DMS79 treated with DMSO at 0.1 percent for 48 hours (cell line): Measurements from ENCODE around the gene CYP26B1.
A peak's percentile ranks its signal among the peaks of the same experiment; 100 is the strongest.

ENCODE experiments used
- DNase-seq: peaks from one replicate; lab custom pipeline; 2025; lab: John Stamatoyannopoulos, UW

Gene CYP26B1, protein sequence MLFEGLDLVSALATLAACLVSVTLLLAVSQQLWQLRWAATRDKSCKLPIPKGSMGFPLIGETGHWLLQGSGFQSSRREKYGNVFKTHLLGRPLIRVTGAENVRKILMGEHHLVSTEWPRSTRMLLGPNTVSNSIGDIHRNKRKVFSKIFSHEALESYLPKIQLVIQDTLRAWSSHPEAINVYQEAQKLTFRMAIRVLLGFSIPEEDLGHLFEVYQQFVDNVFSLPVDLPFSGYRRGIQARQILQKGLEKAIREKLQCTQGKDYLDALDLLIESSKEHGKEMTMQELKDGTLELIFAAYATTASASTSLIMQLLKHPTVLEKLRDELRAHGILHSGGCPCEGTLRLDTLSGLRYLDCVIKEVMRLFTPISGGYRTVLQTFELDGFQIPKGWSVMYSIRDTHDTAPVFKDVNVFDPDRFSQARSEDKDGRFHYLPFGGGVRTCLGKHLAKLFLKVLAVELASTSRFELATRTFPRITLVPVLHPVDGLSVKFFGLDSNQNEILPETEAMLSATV

DNA sequence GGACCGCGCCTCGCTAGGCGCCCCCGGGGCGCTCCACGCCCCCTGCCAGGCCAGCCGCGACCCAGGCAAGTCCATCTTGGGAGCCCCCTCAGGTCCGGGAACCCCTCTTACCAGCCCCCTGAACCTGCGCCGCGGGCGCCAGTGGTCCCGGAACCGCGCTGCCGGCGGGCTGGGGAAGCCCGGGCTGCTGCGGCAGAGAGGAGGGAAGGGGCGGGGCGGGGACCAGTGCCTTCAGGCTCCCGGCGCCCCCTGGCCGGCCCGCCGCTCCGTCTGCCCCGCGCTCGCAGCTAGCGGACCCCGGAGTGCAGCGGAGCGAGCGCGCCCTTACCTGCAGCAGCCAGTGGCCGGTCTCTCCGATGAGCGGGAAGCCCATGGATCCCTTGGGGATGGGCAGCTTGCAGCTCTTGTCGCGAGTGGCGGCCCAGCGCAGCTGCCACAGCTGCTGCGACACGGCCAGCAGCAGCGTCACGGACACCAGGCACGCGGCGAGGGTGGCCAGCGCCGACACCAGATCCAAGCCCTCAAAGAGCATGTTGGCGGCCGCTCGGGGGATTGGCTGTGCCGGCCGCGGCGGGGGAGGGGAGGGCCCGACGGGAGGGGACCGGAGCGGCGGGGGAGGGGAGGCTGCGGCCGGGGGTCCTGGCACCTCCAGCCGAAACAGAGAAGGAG, at the start of gene CYP26B1:
Gene CYP26B1, minus strand, starts transcription at position 560 of the 669 bp plus-strand sequence. Its CDS starts 28 bp downstream, at position 532.
- DNase-seq = peak; percentile 35

DNA sequence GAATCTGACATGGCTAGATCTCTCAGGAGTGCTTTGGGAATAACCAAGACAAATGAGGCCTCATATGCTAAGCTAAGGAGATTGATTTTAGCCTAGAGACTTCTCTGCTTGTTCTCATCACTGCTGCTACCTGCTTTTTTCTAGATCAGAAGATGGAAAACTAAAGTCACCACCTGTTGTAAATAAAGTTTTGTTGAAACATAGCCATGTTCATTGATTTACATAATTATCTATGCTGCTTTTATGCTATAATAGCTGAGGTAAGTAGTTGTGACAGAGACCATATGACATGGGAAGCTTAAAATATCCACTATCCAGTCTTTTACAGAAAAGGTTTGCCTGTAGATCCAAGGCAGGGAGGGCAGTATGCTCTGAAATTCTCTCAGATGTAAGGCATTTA, 46.1 kb upstream of the CYP26B1 start:
- no peak for DNase-seq

DNA sequence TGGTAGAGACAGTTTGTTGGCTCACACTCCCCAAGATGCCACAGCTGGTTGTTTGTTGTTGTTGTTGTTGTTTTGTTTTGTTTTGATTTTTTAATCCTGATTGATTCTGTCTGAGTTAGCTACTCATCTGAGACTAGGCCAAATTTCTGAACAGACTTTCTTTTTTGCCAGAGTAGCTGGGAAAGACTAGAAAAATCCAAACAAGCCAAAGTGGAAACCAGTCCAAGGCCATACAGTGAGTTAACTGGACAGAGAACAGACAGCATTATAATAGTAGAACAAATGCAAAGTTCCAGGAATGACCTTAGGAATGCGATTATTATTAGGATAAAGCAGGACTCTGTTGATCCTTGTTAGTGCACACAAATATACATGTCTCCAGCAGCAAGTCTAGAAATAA, 43.8 kb upstream of the CYP26B1 start:
- DNase-seq = no peak

DNA sequence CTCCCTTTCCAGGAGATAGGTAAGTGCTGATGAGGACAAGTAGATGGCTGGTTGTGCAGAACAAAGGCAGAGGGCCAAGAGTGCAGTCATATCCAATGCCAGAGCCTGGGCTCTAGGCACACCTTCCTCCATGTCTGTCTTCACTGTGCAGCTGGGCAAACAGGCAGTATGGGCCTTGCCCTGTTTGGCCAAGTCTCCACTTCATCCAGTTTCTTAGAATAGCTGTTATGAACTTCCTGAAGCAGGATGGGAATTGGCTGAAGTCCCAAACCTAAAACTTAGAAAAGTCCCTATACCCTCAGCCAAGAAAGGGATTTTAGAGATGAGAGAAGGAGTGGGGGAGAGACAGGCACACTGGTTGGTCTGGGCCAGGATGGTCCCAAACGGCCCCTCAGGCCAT, 37.5 kb upstream of the CYP26B1 start:
- DNase-seq = no peak

DNA sequence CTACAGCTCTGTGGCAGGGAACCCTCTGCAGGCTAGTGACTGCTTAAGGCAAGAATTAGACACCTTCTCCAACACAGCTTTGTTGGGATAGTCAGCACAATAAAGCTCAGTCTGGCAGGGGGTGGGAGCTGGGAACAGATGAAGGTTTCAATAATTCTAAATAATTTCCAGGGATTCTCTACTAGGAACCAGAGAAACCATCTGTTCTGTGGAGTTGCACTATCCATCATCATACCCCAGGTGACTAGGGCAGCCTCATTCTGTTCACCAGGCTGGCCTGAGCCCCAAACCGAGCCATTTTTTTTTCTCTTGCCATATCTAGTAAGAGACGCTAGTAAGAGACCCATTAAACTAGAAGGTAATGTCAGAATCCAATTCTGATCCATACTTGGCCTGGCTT, 35.8 kb upstream of the CYP26B1 start:
- no peak for DNase-seq

DNA sequence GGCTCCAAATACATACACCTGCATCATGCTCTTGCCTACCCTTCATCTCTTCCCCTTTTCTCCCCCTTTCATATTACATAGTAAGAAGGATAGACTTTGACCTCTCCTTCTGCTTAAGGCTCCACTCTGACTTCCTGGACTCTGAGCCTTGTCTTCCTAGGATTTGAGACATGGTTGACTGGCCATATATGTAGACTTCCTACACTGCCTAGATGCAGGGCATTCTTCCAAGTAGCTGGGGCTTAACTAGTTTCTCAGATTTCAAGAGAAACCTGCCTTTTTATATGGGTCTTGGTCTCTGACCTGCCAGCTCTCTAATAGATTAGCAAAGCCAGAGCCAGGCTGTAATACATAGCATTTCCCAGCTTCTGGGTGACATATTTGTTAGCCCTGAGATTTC, 35.4 kb upstream of the CYP26B1 start:
- DNase-seq = no peak

DNA sequence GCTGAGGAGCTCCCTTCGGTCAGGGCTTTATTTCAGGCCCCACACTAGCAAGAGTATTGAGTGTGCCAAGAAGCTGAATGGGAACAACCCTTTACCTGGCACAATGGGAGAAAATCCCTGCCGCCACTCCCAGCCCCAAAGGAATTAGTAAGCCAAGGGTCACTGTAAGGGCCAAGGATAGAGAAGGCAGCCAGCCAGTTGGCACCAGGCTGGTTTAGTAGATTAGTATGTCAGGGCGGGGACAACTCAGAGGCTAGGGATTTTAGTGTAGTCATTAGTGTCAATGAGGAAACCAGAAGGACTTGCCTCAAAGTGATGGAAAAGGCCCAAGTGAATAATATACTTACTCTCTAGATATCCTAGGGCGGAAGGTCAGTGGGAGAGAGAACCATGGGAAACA, 34.9 kb upstream of the CYP26B1 start:
- no peak for DNase-seq

DNA sequence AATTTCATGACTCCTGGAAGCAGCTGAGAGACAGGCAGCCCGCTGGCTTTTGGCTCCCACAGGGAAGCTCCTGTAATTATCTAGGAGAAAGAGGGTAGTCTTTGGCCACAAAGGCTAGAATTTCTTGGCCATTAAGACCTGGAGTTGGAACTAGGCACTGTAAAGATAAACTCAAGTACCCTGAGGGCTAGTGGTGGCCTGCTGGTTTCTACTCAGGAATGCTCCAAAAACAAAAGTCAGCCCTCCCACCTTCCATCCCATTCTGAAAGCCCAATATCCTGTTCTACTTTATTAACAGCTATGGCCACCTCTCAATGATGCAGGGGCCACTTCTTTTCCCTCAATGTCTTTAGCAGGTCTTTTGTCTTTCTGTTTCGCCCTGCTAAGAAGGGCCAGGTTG, 34.0 kb upstream of the CYP26B1 start:
- DNase-seq = no peak

DNA sequence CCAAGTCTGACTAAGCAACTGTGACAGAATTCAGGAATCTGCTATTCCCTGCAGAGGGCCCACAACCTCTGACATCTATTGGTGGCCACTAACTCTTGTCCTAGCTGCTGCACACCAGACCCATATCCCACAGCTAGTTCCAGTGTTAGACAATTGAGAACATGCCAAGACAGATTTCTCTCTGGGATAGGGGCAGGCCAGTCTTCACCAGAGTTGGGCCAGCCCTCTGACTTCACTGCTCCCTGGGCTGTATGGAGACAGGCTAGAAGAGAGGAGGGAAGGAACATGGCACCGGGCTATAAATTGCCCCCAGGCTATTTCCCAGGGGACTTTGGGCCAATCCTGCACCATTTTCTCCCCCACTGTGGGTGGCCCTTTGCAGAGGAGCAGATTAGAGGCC, 32.7 kb upstream of the CYP26B1 start:
- DNase-seq = no peak

DNA sequence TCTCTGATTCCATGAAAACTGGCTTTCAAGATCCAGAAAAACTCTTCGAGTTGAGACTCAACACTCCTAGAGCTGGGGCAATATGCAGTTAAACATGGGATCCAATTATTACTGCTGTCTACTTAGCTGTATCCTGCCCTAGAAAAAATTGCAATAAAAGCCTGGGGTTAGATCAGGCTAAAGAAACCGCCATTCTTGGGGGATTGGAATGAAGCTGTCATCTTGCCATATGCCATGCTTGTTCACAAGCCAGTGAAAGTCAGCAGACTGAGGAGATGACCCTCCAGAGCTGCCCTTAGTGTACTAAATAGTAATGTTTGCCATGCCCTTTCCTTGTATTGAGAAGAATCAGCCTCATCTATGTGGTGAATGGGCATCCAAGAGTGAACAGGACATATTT, 30.9 kb upstream of the CYP26B1 start:
- DNase-seq = no peak

DNA sequence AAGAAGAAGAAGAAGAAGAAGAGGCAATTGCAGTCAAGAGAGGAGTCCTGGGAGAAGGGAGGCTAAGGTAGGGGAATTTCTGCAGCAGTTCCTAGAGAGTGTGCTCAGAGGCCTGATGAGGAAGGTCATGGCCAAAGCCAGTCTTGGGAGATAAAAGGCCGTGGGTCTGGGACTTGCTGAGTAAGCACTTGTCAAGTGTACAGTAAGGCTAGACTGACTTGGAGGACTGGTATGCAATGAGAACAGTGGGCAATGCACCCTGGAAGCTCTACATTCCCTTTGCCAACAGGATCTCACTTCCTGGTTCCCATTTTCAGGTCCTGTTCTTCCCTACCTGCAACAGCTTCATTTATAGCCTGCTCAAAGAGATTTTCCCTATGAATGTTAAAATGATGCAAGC, 28.6 kb upstream of the CYP26B1 start:
- DNase-seq = no peak

DNA sequence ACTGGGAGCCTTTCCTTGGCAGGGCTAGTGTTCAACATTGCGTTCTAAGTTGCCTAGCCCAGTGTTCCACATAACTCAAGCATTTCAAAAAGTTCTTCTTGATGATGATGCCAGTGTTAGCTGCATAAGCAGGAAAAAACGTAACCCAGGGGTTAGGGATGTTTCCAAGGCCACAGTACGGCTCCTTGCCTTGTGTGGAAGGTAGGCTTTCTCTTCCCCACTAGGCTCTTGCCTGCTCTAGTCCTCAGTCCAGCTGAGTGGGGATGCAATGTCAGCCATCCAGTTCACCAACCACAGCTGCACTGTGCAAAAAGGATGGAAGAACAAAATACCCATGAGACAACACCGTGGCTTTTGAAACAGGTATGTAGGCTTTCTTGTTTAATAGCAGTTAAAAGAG, 28.0 kb upstream of the CYP26B1 start:
- DNase-seq = no peak

DNA sequence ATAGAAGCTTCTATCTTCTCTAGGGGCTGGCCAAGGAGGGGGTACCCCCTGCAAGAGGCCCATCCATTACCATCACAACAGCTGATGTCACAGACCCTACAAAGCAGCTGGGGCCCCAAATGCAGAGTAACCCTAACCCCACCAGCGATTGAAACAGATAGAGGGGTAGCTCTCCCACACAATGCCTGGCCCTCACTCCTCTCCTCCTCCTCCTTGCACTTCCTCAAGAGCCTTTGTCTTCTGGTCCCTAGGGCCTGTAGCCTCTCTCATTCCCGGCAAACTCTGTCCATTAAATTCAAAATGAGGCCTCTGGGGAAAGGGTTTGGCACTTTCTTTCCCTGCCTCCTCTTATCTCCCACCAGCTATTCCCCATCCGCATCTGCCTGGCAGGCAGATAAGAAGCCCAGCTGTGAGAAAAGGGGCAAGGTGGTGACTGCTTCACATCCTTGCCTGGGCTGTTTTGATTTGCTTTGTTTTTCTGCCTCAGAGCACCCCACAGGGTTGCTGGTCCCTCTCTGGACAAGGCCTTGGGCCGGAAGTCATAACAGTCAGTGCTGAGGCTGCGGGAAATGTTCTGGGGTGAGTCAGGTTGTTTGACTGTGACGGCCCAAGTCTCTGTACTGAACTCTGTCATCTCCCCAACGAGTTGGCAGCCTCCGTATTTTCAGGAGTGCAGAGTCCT, 26.1 kb upstream of the CYP26B1 start:
- DNase-seq = no peak

DNA sequence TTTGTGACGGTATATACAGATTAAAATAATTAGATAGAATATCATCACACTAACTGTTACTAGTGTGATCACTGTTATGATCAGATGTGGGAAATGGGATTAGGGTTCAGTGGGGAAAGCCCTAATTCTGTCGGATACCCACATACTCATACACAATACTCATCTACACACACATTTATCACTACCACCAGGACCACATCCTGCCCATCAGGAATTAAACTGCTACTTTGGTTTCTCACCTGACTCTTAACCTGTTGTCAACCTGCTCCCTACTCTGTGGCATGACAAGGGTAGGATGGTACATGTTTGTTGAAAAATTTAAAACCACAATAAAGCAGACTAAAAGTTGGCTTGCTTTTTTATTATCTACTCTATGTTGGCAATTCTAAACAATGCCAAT, 24.8 kb upstream of the CYP26B1 start:
- DNase-seq = no peak

DNA sequence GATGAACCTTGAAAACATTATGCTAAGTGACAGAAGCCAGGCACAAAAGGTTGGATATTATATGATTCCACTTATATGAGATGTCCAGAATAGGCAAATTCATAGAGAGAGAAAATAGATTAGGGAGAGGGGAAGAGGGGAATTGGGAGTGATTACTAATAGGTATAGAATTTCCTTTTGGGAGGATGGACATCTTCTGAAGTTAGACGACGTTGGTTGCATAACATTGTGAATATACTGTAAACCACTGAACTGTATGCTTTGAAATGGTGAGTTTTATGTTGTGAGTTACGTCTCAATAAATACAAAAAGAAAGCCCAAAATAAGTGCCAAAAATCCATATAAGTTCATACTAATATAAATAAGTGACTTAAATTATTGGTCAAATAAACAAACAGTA, 18.6 kb upstream of the CYP26B1 start:
- no peak for DNase-seq

DNA sequence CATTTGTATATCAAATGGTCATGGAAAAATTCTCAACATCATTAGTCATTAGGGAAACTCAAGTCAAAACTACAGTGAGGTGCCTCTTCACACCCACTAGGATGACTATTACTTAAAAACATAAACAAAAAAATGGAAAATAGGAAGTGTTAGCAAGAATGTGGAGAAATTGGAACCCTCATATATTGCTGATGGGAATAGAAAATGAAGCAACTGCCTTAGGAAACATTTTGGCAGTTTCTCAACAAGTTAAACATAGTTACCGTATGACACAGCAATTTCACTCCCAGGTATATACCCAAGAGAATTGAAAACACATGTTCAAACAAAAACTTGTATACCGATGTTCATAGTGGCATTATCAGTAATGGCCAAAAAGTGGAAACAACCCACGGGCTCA, 18.1 kb upstream of the CYP26B1 start:
- no peak for DNase-seq

DNA sequence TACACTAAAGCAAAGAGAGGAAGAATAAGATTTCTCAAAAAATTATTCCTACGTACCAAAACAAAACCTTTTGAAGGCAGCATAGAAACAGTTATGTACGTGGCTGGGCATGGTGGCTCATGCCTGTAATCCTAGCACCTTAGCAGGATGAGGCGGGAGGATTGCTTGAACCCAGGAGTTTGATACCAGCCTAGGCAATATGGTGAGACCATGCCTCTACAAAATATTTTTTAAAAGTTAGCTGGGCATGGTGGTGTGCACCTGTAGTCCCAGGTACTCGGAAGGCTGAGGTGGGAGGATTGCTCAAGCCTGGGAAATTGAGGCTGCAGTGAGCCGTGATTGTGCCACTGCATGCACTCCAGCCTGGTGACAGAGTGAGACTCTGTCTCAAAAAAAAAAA, 14.9 kb upstream of the CYP26B1 start:
- DNase-seq = no peak

DNA sequence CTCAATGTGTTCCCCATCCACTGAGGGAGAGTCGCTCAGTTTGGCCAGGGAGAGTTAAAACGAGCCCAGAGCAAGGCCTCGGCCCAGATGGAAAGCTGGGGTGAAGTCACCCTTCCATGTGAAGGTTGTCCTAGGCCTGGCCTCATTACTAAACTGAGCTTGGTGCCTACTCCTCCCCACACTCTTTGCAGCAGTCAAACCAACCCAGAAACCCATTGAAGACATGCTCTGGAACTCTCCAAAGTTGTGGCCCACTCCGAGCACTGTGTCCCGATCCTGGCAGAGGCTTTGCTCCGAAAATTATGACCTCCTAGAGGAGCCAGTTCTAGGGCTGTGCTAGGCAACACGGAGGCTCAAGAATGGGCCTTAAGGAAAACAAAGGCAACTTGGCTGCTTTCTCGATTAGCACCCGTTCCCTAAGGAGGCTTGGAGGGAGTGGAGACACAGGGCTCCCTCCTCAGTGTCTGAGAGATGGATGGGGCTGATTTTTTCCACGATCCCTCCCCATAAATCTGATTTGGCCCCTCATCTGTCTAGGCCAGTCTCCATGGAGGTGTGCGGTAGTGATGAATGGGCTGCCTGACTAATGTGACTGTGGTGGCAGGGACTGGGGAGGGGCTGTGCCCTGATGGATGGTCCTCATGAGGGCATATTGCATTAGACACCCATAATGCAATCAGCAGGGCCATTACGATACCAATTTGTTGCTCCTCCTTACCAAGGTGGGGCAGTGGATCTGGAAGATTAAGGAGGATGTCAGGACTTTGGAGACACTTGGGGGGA, 11.7 kb upstream of the CYP26B1 start:
- DNase-seq = no peak

DNA sequence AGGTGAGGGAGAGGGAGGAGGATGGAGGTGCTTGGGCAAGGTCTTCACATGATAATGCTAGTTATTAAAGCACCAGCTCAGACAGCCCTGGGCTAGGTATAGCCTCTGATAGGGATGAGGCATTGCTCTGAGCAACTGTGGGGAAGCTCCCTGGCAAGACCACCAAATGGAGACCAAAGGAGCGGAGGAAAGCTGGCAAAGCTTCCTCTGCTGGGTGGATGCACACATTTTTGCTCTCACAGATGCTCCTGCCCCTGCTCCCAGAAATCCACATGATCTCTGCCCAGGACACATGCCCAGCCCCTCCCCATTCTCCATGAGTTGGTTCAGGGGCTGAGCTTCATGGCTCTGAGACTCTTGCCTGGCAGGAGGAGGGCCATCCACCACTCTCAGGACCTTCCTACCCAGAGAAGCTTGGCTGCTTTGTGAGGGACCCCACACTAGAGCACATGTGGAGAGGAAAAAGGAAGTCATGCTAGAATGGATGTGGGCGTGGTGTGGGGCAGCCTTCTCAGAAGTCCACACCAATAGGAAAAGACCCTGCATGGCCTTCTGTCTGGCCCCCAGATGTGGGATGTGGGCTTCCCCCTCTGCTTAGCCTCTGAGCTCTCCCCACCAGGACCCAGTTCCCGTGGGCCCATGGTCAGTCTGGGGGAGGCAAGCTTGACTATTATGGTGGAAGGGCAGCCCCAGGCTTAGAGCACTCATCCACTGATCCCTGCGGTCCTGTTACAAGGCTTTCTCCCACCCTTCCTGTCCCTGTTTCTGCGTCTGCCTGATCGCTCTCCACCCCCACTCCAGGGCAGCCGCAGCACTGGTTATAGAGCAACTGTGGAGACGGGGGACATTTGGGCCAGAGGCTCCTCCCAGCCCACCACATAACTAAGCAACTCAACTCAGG, 10.5 kb upstream of the CYP26B1 start:
- no peak for DNase-seq

DNA sequence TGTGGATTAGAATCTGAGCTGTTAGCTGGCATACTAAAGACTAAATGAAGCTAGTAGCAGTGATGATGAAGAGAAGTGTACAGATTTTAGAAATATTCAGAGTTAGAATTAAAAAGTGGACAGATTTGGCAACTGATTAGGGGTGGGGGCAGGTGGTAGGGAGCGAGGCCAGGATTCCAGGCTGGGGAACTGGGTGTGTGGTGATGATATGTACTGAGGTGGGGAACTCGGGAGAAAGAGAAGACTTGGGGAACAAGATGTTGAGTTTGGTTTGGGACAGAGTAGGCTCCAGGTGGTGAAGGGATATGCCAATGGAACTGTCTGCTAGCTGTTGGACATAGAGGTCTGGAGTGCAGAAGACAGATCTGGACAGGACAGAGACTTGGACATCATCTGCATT, 9.2 kb upstream of the CYP26B1 start:
- no peak for DNase-seq

DNA sequence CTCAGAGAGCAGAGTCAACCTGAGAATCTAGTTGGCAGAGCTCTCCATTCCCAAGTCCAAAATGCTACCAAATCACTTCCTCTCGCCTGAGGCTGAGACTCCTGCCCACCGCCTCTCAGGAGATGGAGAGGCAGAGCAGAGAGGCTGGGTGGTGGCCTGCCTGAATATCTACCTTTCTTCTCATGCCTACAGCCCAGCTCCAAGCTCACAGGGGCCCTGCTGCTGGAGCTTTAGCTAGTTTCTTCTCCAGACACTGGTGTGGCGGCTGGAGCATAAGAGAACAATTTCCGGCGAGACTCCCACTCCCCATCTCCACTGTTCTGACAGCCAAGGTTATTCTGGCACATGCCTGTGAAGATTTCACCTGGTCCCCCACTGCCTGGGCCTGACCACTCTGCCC, 8.1 kb upstream of the CYP26B1 start:
- no peak for DNase-seq
